Stimulated activated CD8-positive, alpha-beta memory T cell treated with anti-CD3 and anti-CD28 coated beads, Interleukin-15, amount 100 ng/mL, for 24 hours (primary cell): Measurements from ENCODE around the gene TGFBI.
A peak's percentile ranks its signal among the peaks of the same experiment; 100 is the strongest.

Experiments used
- DNase-seq: peaks from one replicate; pipeline ENCODE4 v3.0.0-alpha.2; 2020; ENCODE audit warnings: low read depth

The TGFBI gene

GRCh38 chr5:136064510-136064909 is 35.7 kb downstream of the TGFBI start:
- no peak for DNase-seq

- DNase-seq, result no peak
Measured at GRCh38 chr5:136065588-136065987, 36.8 kb downstream of the TGFBI start.

- no peak for DNase-seq
Measured at GRCh38 chr5:136066661-136067271, 38.0 kb downstream of the TGFBI start.

- DNase-seq, result no peak
Measured at GRCh38 chr5:136067422-136067821, 38.6 kb downstream of the TGFBI start.

- DNase-seq, result no peak
Measured at GRCh38 chr5:136070486-136071285, 41.9 kb downstream of the TGFBI start.

- DNase-seq, result no peak
Measured at GRCh38 chr5:136073714-136074529, 45.1 kb downstream of the TGFBI start.

- no peak for DNase-seq
Measured at GRCh38 chr5:136075466-136075891, 46.7 kb downstream of the TGFBI start.

- DNase-seq, result no peak
Measured at GRCh38 chr5:136076067-136076466, 47.3 kb downstream of the TGFBI start.

GRCh38 chr5:136076881-136077445 is 48.2 kb downstream of the TGFBI start:
- no peak for DNase-seq

GRCh38 chr5:136079195-136079985 is 50.6 kb downstream of the TGFBI start:
- no peak for DNase-seq

GRCh38 chr5:136080113-136080482 is 51.3 kb downstream of the TGFBI start:
- no peak for DNase-seq

- peak; percentile 20 for DNase-seq
Measured at GRCh38 chr5:136080483-136081216, 51.9 kb downstream of the TGFBI start.

GRCh38 chr5:136081217-136081591 is 52.4 kb downstream of the TGFBI start:
- no peak for DNase-seq

GRCh38 chr5:136082390-136083193 is 53.8 kb downstream of the TGFBI start:
- peak; percentile 26 for DNase-seq

- DNase-seq, result no peak
Measured at GRCh38 chr5:136084698-136085097, 55.9 kb downstream of the TGFBI start.

GRCh38 chr5:136086783-136087566 is 58.2 kb downstream of the TGFBI start:
- no peak for DNase-seq

GRCh38 chr5:136087961-136088871 is 59.4 kb downstream of the TGFBI start:
- DNase-seq, result no peak

- DNase-seq, result no peak
Measured at GRCh38 chr5:136089791-136090190, 61.0 kb downstream of the TGFBI start.
